Transverse colon (tissue), 4 donors: ENCODE results near the gene EGLN2. TPM values are rescaled to one million over a fixed set of nuclear protein-coding genes. Genes with fewer than 3 reads are reported as not detected.
"Not testable (repeated sequence)": the region's sequence is repeated elsewhere in the genome, so short reads cannot be mapped to it uniquely, and the experiment has no call there.

Source experiments
- DNase-seq: peaks from one replicate; pipeline ENCODE4 v3.0.0-alpha.2; 2019
- H3K27ac ChIP-seq, 4 donors: fragments of 200-600 bp; sonication (generic); 2 replicates each; pipeline ENCODE4 v1.5.1; 2016 to 2018; ENCODE audit warnings: inconsistent platforms in 4 of 4
- H3K27me3 ChIP-seq: fragments of 200-600 bp; sonication (generic); 2 replicates; pipeline ENCODE4 v1.5.1; 2017; ENCODE audit warnings: inconsistent platforms
- H3K36me3 ChIP-seq, 4 donors: fragments of 200-600 bp; sonication (generic); 2 replicates each; pipeline ENCODE4 v1.5.1; 2017 to 2019; ENCODE audit warnings: inconsistent platforms in 4 of 4
- H3K4me1 ChIP-seq, 4 donors: fragments of 200-600 bp; sonication (generic); 2 replicates each; pipeline ENCODE4 v1.5.1; 2017 to 2020; ENCODE audit warnings: inconsistent platforms in 4 of 4
- H3K4me3 ChIP-seq, 4 donors: fragments of 200-600 bp; sonication (generic); 1 replicate in 1 of 4; 2 replicates in 3 of 4; pipeline versions ENCODE4 v1.5.1 to v1.6.1; 2017 to 2019; ENCODE audit warnings: inconsistent platforms in 4 of 4
- H3K9me3 ChIP-seq, 2 donors: fragments of 200-600 bp; sonication (generic); 2 replicates each; pipeline ENCODE4 v1.5.1; 2017 to 2019; ENCODE audit warnings: inconsistent platforms in 2 of 2
- EP300 ChIP-seq: sonication (generic); formaldehyde crosslinking; IDR thresholded peaks from one replicate; pipeline ENCODE4 v1.6.1; 2017; ENCODE audit warnings: antibody characterized with exemption, low read depth
- POLR2A ChIP-seq: fragments of 450-650 bp; IDR thresholded peaks from one replicate; pipeline ENCODE4 v1.6.1; 2016; ENCODE audit warnings: antibody characterized with exemption, mild to moderate bottlenecking, moderate library complexity
- POLR2AphosphoS5 ChIP-seq, 3 donors: sonication (generic); formaldehyde crosslinking; IDR thresholded peaks; one replicate each; pipeline ENCODE4 v1.6.1; 2016; ENCODE audit warnings: antibody characterized with exemption in 3 of 3
- WGBS, 2 donors: methylation state at CpG; one replicate each; pipeline ENCODE4 v1.1.5; 2018; ENCODE audit warnings: low coverage in 1 of 2; 5-methylcytosine and 5-hydroxymethylcytosine counted together
- in situ Hi-C, 4 donors: fragments of 200-750 bp; cut with MboI; loops; one replicate each; pipeline versions ENCODE4 v1.15.0 to v1.15.1; 2017; ENCODE audit warnings: low sequenced_read_pairs in 3 of 4, low pct_ligation_motif_present in 1 of 4, low pct_unique_long_range_greater_than_20kb in 1 of 4
- intact Hi-C: fragments of 100-400 bp; cut with DNase I; formaldehyde crosslinking; loops from one replicate; pipeline ENCODE4 v1.15.1; 2023; ENCODE audit warnings: low total_unique reads
- total RNA-seq, 4 donors: library from RNA; depleted of rRNA; stranded (reverse); fragments of >200 nt; gene quantifications; one replicate each; pipeline ENCODE4 v1.1.0, GENCODE V29; 2016
- TF ChIP-seq, protein P1 (sequence below), 5 experiments: fragments of 200-600 bp in 3 of 5; fragments of 450-650 bp in 2 of 5; sonication (generic) in 3 of 5; IDR thresholded peaks; 1 replicate in 2 of 5; 2 replicates in 3 of 5; pipeline ENCODE4 v1.5.1; 2016 to 2017; ENCODE audit warnings: antibody characterized with exemption in 5 of 5, inconsistent platforms in 3 of 5, mild to moderate bottlenecking in 2 of 5, moderate library complexity in 1 of 5

Gene EGLN2
- total RNA-seq, 4 donors from 2014 or later = 102 to 123 (median 115) TPM

- Histone ChIP-seq H3K36me3 (peaks cover 0 to 78% (median 35%) of the 10 kb centered on the region in 4 donors), H3K27ac (no peak overlapping the region), H3K27me3 (no peaks in the 10 kb centered on the region), H3K9me3 (no peaks in the 10 kb centered on the region), H3K4me3 (no peak overlapping the region), H3K4me1 (no peaks in the 10 kb centered on the region)
- DNase-seq = no peak
- intact Hi-C loops (no loop called here), in situ Hi-C loops (no loop called here)
- no peak for TF ChIP-seq POLR2A
- TF ChIP-seq, protein P1, sequence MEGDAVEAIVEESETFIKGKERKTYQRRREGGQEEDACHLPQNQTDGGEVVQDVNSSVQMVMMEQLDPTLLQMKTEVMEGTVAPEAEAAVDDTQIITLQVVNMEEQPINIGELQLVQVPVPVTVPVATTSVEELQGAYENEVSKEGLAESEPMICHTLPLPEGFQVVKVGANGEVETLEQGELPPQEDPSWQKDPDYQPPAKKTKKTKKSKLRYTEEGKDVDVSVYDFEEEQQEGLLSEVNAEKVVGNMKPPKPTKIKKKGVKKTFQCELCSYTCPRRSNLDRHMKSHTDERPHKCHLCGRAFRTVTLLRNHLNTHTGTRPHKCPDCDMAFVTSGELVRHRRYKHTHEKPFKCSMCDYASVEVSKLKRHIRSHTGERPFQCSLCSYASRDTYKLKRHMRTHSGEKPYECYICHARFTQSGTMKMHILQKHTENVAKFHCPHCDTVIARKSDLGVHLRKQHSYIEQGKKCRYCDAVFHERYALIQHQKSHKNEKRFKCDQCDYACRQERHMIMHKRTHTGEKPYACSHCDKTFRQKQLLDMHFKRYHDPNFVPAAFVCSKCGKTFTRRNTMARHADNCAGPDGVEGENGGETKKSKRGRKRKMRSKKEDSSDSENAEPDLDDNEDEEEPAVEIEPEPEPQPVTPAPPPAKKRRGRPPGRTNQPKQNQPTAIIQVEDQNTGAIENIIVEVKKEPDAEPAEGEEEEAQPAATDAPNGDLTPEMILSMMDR (IDR thresholded peaks at IDR 0.05) = no peak
- TF ChIP-seq EP300 = no peak
- TF ChIP-seq POLR2AphosphoS5 (IDR thresholded peaks at IDR 0.05) = no peak
- 85 to 93% methylated on average over 7 to 10 of the region's 10 CpGs for WGBS, 2 donors
Observed at GRCh38 chr19:40763963-40764362, 35.0 kb upstream of the EGLN2 start.

GRCh38 chr19:40766385-40766784 is 32.6 kb upstream of the EGLN2 start:
- in situ Hi-C loops, DNase-seq, intact Hi-C loops, H3K9me3 ChIP-seq, H3K4me1 ChIP-seq, H3K27me3 ChIP-seq, H3K27ac ChIP-seq, H3K4me3 ChIP-seq: not testable (repeated sequence)
- WGBS, 2 donors = 89 to 91% methylated on average over 7 to 13 of the region's 13 CpGs
- peaks cover 0 to 56% (median 24%) of the 10 kb centered on the region in 4 donors for H3K36me3 ChIP-seq

DNA sequence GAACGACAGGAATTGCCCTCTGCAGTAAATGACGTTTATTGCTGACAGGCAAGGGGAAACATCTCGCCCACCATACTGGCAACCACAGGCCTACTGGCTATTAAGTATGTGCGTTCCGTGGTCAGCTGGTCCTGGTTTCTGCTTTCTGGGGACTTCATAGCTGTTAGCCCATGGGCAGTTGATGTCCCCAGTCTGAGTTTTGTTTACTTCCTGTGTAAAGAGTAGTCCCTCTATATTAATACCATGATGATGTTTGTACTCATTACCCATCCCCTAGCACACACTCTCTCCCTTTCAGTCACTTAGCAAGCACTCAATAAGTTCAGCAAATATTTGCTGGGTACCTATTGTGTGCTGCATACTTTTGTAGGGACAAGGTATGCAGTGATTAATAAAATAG is 30.1 kb upstream of the EGLN2 start:
- H3K36me3 ChIP-seq = peaks cover 0 to 31% (median 12%) of the 10 kb centered on the region in 4 donors
- no peaks in the 10 kb centered on the region for H3K4me1 ChIP-seq
- H3K4me3 ChIP-seq = no peak overlapping the region
- 71 to 82% methylated on average over 2 to 5 of the region's 5 CpGs for WGBS, 2 donors
- intact Hi-C loops = no loop called here
- no peak overlapping the region for H3K27ac ChIP-seq
- H3K9me3 ChIP-seq = no peaks in the 10 kb centered on the region
- H3K27me3 ChIP-seq = no peaks in the 10 kb centered on the region
- TF ChIP-seq POLR2AphosphoS5 (IDR thresholded peaks at IDR 0.05) = no peak
- no peak for TF ChIP-seq POLR2A
- TF ChIP-seq, protein P1 (IDR thresholded peaks at IDR 0.05) = no peak
- TF ChIP-seq EP300 = no peak
- no peak for DNase-seq
- in situ Hi-C loops = no loop called here

DNA sequence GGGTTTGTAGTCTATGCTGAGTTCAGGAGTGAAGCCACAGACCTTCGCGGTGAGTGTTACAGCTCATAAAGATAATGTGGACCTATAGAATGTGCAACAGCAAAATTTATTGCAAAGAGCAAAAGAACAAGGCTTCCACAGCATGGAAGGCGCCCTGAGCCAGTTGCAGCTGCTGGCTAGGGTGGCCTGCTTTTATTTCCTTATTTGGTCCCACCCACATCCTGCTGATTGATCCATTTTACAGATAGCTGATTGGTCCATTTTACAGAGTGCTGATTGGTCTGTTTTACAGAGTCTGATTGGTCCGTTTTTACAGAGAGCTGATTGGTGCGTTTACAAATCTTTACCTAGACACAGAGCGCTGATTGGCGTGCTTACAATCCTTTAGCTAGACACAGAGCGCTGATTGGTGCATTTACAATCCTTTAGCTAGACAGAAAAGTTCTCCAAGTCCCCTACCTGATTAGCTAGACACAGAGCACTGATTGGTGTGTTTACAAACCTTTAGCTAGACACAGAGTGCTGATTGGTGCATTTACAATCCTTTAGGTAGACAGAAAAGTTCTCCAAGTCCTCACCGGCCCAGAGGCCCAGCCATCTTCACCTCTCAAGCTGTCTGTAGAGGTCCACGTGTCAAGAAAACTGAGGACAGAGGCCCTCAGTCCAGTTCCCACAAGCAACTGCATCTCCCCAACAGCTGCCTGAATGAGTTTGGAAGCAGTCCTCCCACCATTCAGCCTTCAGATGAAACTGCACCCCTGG is 27.7 kb upstream of the EGLN2 start:
- H3K27ac ChIP-seq, H3K4me3 ChIP-seq, H3K27me3 ChIP-seq, intact Hi-C loops, H3K4me1 ChIP-seq, in situ Hi-C loops, H3K9me3 ChIP-seq, DNase-seq, H3K36me3 ChIP-seq: not testable (repeated sequence)
- whole genome bisulfite sequencing, 2 donors = 90 to 100% methylated on average over 1 to 10 of the region's 10 CpGs

GRCh38 chr19:40774916-40775631 is 23.9 kb upstream of the EGLN2 start, which contains the start of gene MIA:
MIA (plus strand) TSS chr19:40775521; CDS start chr19:40775543, 22 bp downstream.
- H3K4me1 ChIP-seq = peaks cover 13 to 22% (median 15%) of the 10 kb centered on the region in 4 donors
- DNase-seq = no peak
- TF ChIP-seq EP300 (no peak), POLR2A (no peak), POLR2AphosphoS5 (IDR thresholded peaks at IDR 0.05) (no peak)
- TF ChIP-seq, protein P1 (IDR thresholded peaks at IDR 0.05) = no peak
- WGBS, 2 donors = 77% methylated on average over 9 of the region's 9 CpGs; no CpG with 5 or more reads in 1 of the 2 donors
- H3K27ac ChIP-seq = no peak within 1 kb of the TSS
- no peaks in the 10 kb centered on the region for H3K9me3 ChIP-seq
- H3K27me3 ChIP-seq = no peaks in the 10 kb centered on the region
- intact Hi-C loops = no loop called here
- no peaks in the 10 kb centered on the region for H3K36me3 ChIP-seq
- in situ Hi-C loops = no loop called here
- no peak within 1 kb of the TSS for H3K4me3 ChIP-seq
